DND-41 (cell line): ENCODE data around the gene GABRB3.

Experiments
- CTCF ChIP-seq: IDR thresholded peaks from 2 replicates; pipeline ENCODE4 v1.5.1; 2012; ENCODE audit warnings: borderline replicate concordance, low read length, moderate library complexity, mild to moderate bottlenecking; ENCODE audit not compliant: poor library complexity, severe bottlenecking; ENCODE audit errors: extremely low read depth
- EZH2 ChIP-seq: IDR thresholded peaks from 3 replicates; pipeline ENCODE4 v1.6.1; 2012; ENCODE audit warnings: borderline replicate concordance, low read depth, mild to moderate bottlenecking, moderate library complexity, low read length, inconsistent platforms; ENCODE audit not compliant: severe bottlenecking

GRCh38 chr15:26634319-26634718 is 138.5 kb downstream of the GABRB3 start:
- TF ChIP-seq EZH2: no peak
- TF ChIP-seq CTCF: no peak
